GM12873 (cell line): ENCODE data around the gene MLF2.

ENCODE experiments used
- TF ChIP-seq, protein P1 (sequence below): IDR thresholded peaks from 2 replicates; pipeline ENCODE4 v1.5.1; 2012; ENCODE audit warnings: low read depth, mild to moderate bottlenecking, moderate library complexity, low read length, control low read depth; ENCODE audit not compliant: insufficient read depth; ENCODE audit errors: missing control alignments

Gene MLF2

DNA sequence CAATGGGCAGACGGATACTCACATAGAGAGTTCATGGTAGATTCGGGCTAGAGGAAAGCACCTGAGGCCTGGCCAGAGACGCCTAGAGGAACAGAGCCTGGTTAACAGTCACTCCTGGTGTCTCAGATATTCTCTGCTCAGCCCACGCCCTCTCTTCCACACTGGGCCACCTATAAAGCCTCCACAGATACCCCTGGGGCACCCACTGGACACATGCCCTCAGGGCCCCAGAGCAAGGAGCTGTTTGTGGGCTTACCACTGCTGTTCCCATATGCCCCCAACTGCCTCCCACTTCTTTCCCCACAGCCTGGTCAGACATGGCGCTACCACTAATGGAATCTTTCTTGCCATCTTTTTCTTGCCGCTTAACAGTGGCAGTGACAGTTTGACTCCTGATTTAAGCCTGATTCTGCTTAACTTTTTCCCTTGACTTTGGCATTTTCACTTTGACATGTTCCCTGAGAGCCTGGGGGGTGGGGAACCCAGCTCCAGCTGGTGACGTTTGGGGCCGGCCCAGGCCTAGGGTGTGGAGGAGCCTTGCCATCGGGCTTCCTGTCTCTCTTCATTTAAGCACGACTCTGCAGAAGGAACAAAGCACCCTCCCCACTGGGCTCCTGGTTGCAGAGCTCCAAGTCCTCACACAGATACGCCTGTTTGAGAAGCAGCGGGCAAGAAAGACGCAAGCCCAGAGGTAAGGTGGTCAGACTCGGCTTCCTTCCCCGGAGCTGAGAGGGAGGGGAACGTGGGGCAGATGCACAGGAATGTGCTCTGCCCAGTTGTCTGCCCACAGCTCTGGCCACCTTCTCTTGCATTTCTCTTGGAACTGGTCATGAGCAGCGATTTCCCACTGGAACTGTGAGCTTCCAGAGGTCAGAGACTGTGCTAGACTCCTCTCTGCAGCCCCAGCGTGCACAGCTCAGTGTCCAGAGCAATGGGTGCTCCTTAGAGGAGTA, 36.3 kb upstream of the MLF2 start, which contains the start of gene CD4:
Gene CD4 (plus strand): TSS at position 557 of the 953 bp plus-strand sequence. CDS start 10,611 bp downstream, outside the sequence.
- TF ChIP-seq, protein P1, sequence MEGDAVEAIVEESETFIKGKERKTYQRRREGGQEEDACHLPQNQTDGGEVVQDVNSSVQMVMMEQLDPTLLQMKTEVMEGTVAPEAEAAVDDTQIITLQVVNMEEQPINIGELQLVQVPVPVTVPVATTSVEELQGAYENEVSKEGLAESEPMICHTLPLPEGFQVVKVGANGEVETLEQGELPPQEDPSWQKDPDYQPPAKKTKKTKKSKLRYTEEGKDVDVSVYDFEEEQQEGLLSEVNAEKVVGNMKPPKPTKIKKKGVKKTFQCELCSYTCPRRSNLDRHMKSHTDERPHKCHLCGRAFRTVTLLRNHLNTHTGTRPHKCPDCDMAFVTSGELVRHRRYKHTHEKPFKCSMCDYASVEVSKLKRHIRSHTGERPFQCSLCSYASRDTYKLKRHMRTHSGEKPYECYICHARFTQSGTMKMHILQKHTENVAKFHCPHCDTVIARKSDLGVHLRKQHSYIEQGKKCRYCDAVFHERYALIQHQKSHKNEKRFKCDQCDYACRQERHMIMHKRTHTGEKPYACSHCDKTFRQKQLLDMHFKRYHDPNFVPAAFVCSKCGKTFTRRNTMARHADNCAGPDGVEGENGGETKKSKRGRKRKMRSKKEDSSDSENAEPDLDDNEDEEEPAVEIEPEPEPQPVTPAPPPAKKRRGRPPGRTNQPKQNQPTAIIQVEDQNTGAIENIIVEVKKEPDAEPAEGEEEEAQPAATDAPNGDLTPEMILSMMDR, result no peak

DNA sequence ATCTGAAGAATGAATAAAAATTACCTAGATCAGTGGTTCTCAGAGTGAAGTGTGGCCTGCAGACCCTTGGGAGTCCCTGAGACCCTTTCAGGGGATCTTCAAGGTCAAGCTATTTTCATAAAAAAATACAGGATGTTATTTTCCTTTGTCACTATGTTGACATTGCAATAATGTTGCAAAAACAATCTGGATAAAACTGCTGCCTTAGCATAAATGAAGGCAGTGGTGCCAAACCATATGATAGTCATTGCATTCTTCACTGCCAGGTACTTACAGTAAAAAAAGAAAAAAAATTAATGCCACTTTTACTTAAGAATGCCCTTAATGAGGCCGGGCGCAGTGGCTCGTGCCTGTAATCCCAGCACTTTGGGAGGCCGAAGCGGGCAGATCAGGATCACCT, 34.4 kb upstream of the MLF2 start:
- TF ChIP-seq, protein P1, result no peak

DNA sequence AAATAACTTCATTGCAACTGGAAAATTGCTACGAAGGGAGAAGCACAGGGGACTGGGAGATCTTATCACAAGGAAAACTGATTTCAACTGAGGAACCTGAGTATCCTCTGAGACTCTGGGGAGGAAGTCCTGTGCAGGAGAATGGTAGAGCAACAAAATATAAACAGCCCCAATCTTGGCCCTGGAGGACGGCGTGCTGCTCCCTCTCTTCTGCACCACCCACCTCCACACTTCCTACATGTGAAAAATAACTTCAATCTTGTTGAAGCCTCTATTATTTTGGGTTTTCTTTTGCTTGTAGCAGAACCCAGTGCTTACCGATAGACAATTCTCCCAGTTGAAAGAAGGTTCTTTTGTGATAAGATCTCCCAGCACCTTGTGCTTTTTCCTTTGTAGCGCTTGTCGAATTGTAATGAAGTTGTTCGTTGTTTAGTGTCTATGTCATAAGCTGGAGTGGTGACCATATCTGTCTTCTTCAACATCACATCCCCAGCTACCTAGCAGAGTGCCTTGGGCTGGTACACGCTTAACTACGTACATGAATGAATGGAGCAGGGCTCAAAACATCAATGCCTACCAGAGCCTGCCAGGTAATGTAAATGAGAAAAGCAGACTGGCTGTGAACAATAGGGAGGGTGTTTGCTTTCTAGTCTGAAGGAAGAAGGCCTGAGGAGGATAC, 33.6 kb upstream of the MLF2 start:
- TF ChIP-seq, protein P1, result no peak

DNA sequence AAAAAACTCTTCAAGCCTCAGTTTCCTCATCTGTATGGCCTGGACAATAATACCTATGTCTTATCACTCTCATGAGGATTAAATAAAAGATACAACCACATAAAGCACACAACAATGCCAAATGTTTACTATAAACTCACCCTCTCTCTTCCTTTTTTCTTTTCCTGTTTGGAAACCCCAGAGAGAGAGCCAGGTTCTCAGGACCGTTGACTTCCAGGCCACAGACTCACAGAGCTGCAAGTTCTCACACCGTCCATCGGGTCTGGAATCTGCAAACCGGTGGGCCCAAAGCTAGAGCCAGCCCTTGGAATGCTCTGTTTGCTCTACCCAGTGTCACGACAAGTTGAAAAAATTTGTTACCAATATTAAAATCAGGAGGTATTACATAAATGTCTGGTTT, 31.8 kb upstream of the MLF2 start:
- TF ChIP-seq, protein P1, result no peak

DNA sequence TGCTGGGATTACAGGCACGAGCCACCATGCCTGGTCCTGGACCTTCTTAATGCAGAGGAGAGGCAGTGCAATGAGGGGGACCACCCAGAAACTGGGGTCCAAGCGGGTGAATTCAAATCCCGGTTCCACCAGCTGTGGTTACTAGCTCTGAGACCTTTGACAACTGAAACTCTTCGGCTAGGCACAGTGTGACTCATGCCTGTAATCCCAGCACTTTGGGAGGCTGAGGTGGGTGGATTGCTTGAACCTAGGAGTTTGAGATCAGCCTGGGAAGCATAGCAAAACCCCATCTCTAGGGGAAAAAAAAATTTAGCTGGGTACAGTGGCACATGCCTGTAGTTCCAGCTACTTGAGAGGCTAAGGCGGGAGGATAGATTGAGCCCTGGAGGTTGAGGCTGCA, 31.4 kb upstream of the MLF2 start:
- TF ChIP-seq, protein P1, result no peak

DNA sequence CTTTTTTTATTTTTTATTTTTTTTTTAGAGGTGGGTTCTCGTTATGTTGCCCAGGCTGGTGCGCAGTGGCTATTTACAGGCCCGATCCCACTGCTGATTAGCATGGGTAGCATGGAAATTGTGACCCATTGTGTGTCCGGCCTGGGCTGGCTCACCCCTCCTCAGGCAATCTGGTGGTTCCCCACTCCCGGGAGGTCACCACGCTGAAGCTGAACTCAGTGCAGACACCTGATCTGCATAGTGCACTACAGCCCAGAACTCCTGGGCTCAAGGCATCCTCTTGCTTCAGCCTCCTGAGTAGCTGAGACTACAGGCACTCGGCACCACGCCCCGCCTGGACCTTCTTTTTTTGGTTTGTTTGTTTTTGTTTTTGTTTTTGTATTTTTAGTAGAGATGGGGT, 30.9 kb upstream of the MLF2 start:
- TF ChIP-seq, protein P1, result no peak

DNA sequence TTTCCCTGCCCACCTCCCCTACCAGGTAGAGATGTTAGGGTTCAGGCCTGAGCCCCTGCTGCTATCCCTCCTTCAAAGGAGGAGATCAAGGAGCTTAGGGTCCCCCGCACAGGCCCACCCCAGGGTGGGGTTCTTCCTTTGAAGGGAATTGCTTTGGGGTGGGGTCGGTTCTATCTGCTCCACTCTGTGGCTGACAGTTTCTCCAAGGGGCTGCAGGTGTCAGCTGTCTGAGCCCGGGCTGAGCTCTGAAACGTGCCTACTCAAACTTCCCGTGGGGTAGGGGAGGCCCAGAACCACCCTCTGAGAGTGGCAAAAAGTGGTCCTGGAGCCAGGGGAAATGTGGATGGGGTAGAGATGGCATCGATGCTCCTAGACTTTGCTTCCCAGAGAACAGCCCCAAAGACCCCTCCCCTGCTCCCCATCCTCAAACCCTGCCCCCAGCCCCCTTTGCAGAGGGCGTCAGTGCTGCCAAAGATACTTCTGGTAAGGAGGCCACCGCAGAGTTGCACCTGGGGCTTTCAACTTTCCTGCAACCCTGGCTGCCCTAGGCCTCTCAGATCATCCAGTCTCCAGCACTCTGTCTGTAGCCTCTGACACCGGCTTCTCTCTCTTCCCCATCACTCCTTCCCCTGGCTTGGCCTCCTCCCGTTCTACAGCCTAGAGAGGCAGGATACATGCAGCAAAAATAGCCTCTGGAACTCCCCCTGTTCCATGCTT, 30.1 kb upstream of the MLF2 start:
- TF ChIP-seq, protein P1, result no peak
